CD4-positive, CD25-positive, alpha-beta regulatory T cell (primary cell): ENCODE data around the gene GPR35. TPM values are rescaled to one million over a fixed set of nuclear protein-coding genes. Genes with fewer than 3 reads are reported as not detected.

Experiments
- ATAC-seq, 2 donors: fragments of 150-1000 bp; cut with Tn5 transposase; one replicate each; pipeline ENCODE4 v1.10.0; 2021; ENCODE audit warnings: low read depth in 2 of 2, moderate number of reproducible peaks in 2 of 2, moderate library complexity in 1 of 2
- DNase-seq, 3 donors: peaks; one replicate each; pipeline versions ENCODE4 v3.0.0 to v3.0.0-alpha.2; 2012 to 2022; ENCODE audit warnings: mixed read lengths in 1 of 3
- H3K27ac ChIP-seq: one replicate; pipeline ENCODE4 v1.7.0; 2013; ENCODE audit warnings: mild to moderate bottlenecking, low read length; ENCODE audit not compliant: insufficient read depth, poor library complexity, severe bottlenecking
- H3K27me3 ChIP-seq: one replicate; pipeline ENCODE4 v1.7.0; 2013; ENCODE audit warnings: low read length; ENCODE audit not compliant: control insufficient read depth, insufficient read depth
- H3K36me3 ChIP-seq: one replicate; pipeline ENCODE4 v1.7.0; 2013; ENCODE audit warnings: mild to moderate bottlenecking, low read length, moderate library complexity; ENCODE audit not compliant: control insufficient read depth, insufficient read depth
- H3K4me1 ChIP-seq: 2 replicates; pipeline ENCODE4 v1.7.0; 2013; ENCODE audit warnings: mild to moderate bottlenecking, low read length; ENCODE audit not compliant: insufficient read depth, control insufficient read depth, poor library complexity, severe bottlenecking
- H3K4me3 ChIP-seq: one replicate; pipeline ENCODE4 v1.7.0; 2013; ENCODE audit warnings: low read depth, mild to moderate bottlenecking, low read length, moderate library complexity
- H3K9me3 ChIP-seq, 2 experiments: 1 replicate in 1 of 2; 2 replicates in 1 of 2; pipeline ENCODE4 v1.7.0; 2013; ENCODE audit warnings: low read length in 2 of 2, mild to moderate bottlenecking in 1 of 2, moderate library complexity in 1 of 2; ENCODE audit not compliant: control insufficient read depth in 2 of 2
- H3K27ac Mint-ChIP-seq, 3 donors: one replicate each; pipeline ENCODE4 v1.8.0; 2020 to 2022; ENCODE audit warnings: mild to moderate bottlenecking in 3 of 3, mixed read lengths in 3 of 3, moderate library complexity in 2 of 3
- H3K27me3 Mint-ChIP-seq: one replicate; pipeline ENCODE4 v1.8.0; 2022; ENCODE audit warnings: mild to moderate bottlenecking, mixed read lengths
- H3K36me3 Mint-ChIP-seq: one replicate; pipeline ENCODE4 v1.8.0; 2020; ENCODE audit warnings: mixed read lengths
- H3K4me1 Mint-ChIP-seq, 4 donors: one replicate each; pipeline ENCODE4 v1.8.0; 2020 to 2022; ENCODE audit warnings: mixed read lengths in 4 of 4, mild to moderate bottlenecking in 1 of 4
- H3K4me3 Mint-ChIP-seq, 4 donors: one replicate each; pipeline ENCODE4 v1.8.0; 2020 to 2022; ENCODE audit warnings: mild to moderate bottlenecking in 4 of 4, mixed read lengths in 4 of 4, moderate library complexity in 3 of 4
- H3K9me3 Mint-ChIP-seq, 7 donors: one replicate each; pipeline ENCODE4 v1.8.0; 2020 to 2022; ENCODE audit warnings: mixed read lengths in 7 of 7, mild to moderate bottlenecking in 3 of 7, moderate library complexity in 2 of 7
- polyA plus RNA-seq, 4 donors: library from polyadenylated mRNA; unstranded; fragments of 300-500 nt; fragmentation: Illumina TruSeq; gene quantifications; one replicate each; pipeline ENCODE4 v1.2.3, GENCODE V29; 2021
- total RNA-seq: library from RNA; stranded (reverse); gene quantifications from one replicate; pipeline ENCODE4 v1.2.3, GENCODE V29; 2022

The GPR35 gene
- total and polyA plus RNA-seq, 5 donors from 2014 or later = 0.24 to 11.0 (median 0.56) TPM

DNA sequence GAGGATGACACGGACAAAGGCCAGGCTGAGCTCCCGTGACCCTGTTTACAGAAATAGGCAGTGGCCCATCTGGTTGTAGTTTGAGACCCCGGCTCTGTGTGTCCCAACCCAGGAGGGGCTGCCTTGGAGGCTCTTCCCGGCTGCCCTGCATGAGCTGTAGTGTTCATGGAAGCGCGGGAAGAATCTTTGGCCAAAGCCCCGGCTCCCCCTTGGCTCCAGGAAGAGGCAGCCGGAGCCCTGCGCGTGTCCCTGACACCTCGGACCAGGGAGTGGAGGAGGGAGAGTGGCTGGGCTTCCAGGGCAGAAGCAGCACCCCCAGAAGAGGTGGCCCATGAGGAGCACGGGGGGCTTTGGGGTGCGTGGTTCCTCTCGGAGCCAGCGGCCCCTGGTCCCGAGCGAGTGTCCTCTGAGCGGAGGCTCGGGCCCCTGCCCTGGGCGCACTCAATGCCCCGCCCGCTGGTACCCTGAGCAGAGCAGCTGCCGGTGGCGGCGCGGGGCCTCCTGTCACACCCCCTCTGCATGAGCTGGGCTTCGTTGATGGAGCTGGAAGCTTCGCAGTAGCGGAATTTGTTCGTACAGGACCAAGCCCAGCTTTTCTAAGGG lies 21.7 kb downstream of the GPR35 start:
- no peak for ATAC-seq
- Histone ChIP-seq H3K9me3 (no peaks in the 10 kb centered on the region), H3K4me3 (no peak overlapping the region), H3K27ac (no peak overlapping the region), H3K4me1 (no peaks in the 10 kb centered on the region), H3K36me3 (no peaks in the 10 kb centered on the region), H3K27me3 (peaks cover 3% of the 10 kb centered on the region)
- no peaks in the 10 kb centered on the region for H3K36me3 Mint-ChIP-seq
- peaks cover 24% of the 10 kb centered on the region for H3K27me3 Mint-ChIP-seq
- no peak overlapping the region for H3K4me3 Mint-ChIP-seq
- no peak overlapping the region for H3K27ac Mint-ChIP-seq
- H3K4me1 Mint-ChIP-seq = peaks cover 0 to 2% (median 0%) of the 10 kb centered on the region in 4 donors
- H3K9me3 Mint-ChIP-seq = peaks cover 0 to 1% (median 0%) of the 10 kb centered on the region in 7 donors
- DNase-seq = no peak

DNA sequence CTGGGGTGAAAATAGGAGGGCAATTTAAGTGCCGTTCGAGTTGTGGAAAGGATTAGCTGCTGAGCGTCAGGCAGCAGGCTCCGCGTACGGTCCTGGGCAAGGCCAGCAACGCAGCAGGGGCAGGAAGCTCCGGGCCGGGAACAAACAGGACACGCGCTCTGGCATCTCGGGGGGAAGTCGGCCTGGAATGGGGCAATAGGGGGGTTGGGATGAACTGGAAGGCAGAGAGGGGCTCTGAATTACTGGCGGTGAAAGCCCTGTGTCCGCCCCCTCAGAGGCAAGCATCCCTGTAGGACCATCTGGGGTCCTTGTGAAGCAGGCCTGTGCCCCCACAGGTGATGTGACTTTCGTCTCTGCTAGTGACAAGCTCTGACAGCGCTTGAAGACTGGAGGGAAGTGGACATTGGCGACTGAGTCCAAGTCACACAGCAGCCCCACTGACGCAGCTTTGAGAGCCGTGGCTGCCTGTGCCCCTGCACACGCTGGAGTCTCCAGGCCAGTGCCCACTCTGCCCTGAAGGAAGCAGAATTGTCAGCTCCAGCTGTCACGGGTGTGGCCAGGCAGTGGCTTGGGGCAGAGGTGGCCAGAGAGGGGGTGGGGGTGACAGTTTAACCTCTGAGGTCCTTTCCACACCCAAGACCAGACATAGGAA lies 22.3 kb downstream of the GPR35 start:
- DNase-seq (no peak), ATAC-seq (no peak)

DNA sequence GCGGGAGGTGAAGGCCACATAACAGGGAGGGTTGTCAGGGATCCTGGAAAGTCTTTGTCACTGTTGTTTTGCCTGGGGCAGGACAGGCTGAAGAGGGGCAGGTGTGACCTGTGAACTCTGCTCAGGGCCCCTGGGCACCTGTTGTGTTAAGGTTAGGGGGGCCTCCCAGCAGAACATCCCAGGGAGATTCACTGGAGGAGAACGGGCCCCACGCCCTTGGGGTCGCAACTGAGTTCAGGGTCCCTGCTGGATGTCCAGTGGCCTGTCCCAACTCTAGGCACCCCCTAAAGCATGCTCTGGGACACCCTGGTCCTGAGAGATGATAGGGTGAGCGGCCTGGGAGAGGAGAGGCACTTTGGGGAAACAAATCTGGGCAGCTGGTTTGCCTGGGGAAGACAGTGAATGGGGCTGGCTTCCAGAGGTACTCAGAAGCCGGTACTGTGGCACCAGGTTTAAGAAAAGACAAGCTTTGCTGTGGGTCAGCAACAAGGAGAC lies 22.9 kb downstream of the GPR35 start:
- DNase-seq (no peak), ATAC-seq (no peak)
- Mint-ChIP-seq H3K36me3 (no peaks in the 10 kb centered on the region), H3K27ac (no peak overlapping the region), H3K9me3 (peaks cover 0 to 1% (median 0%) of the 10 kb centered on the region in 7 donors), H3K27me3 (peaks cover 31% of the 10 kb centered on the region), H3K4me1 (peaks cover 0 to 2% (median 0%) of the 10 kb centered on the region in 4 donors), H3K4me3 (no peak overlapping the region)
- Histone ChIP-seq H3K36me3 (no peaks in the 10 kb centered on the region), H3K4me1 (no peaks in the 10 kb centered on the region), H3K27ac (no peak overlapping the region), H3K27me3 (peaks cover 3% of the 10 kb centered on the region), H3K9me3 (no peaks in the 10 kb centered on the region), H3K4me3 (no peak overlapping the region)

More for the DNA sequence above, 22.3 kb downstream of the GPR35 start:
- Mint-ChIP-seq H3K36me3 (no peaks in the 10 kb centered on the region), H3K27ac (no peak overlapping the region), H3K27me3 (peaks cover 26% of the 10 kb centered on the region), H3K9me3 (peaks cover 0 to 1% (median 0%) of the 10 kb centered on the region in 7 donors), H3K4me1 (peaks cover 0 to 2% (median 0%) of the 10 kb centered on the region in 4 donors), H3K4me3 (no peak overlapping the region)
- Histone ChIP-seq H3K27ac (no peak overlapping the region), H3K9me3 (no peaks in the 10 kb centered on the region), H3K4me1 (no peaks in the 10 kb centered on the region), H3K4me3 (no peak overlapping the region), H3K27me3 (peaks cover 3% of the 10 kb centered on the region), H3K36me3 (no peaks in the 10 kb centered on the region)

DNA sequence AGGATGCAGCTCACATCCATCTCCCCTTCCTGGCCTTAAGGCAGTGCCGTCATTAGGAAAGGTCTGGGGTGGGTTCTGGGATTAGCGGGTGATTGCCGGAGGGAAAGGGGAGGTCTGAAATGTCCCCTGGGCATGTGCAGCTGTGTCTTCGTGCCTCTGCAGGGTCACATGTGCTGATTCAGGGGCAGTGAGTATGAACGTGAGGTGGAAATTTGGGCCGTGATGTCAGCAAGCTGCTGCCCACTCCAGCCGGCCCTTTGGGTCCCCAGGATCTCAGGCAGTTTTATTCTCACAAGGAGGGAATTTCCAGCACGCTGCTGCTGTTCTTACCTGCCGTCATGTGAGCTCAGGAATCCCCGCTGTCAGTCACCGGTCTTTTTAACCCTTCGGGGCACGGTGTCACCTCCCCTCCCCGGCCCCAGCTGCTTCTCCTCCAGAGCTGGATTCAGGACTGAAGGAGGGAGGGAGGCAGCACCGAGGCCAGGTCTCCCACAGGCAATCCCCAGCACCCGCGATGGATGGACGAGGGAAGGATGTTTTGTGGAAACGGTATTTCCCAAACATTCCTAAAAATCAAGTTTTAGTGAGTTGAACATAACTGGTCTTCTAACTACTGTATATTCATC lies 23.5 kb downstream of the GPR35 start:
- H3K27ac Mint-ChIP-seq = no peak overlapping the region
- no peaks in the 10 kb centered on the region for H3K36me3 ChIP-seq
- H3K27ac ChIP-seq = no peak overlapping the region
- no peak for ATAC-seq
- H3K27me3 ChIP-seq = peaks cover 6% of the 10 kb centered on the region
- no peak overlapping the region for H3K4me3 Mint-ChIP-seq
- no peaks in the 10 kb centered on the region for H3K9me3 ChIP-seq
- H3K36me3 Mint-ChIP-seq = no peaks in the 10 kb centered on the region
- DNase-seq = no peak
- H3K4me1 Mint-ChIP-seq = peaks cover 0 to 2% (median 0%) of the 10 kb centered on the region in 4 donors
- no peak overlapping the region for H3K4me3 ChIP-seq
- peaks cover 0 to 1% (median 0%) of the 10 kb centered on the region in 7 donors for H3K9me3 Mint-ChIP-seq
- H3K4me1 ChIP-seq = no peaks in the 10 kb centered on the region
- peaks cover 37% of the 10 kb centered on the region for H3K27me3 Mint-ChIP-seq

DNA sequence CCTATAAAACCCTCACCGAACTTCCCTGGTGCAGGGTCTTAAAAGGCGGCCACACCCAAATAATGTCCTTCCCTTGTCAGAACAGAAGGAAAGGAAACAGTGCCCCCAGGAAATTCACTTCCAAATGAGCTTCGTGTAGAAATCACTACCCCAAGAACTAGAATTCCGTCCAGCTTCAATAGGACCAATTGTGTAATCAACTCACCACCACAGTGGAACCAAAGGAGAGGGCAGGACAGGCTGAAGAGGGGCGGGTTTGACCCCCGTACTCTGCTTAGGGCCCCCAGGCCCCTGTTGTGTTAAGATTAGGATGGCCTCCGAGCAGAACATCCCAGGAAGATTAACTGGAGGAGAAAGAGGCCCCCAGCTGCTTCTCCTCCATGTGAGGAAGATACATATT lies 24.1 kb downstream of the GPR35 start:
- Mint-ChIP-seq H3K36me3 (no peaks in the 10 kb centered on the region), H3K4me1 (peaks cover 0 to 2% (median 0%) of the 10 kb centered on the region in 4 donors), H3K27ac (no peak overlapping the region), H3K9me3 (peaks cover 0 to 1% (median 0%) of the 10 kb centered on the region in 7 donors), H3K27me3 (peaks cover 37% of the 10 kb centered on the region), H3K4me3 (no peak overlapping the region)
- H3K36me3 ChIP-seq = no peaks in the 10 kb centered on the region
- no peaks in the 10 kb centered on the region for H3K4me1 ChIP-seq
- DNase-seq (no peak), ATAC-seq (no peak)
- no peaks in the 10 kb centered on the region for H3K9me3 ChIP-seq
- no peak overlapping the region for H3K4me3 ChIP-seq
- peaks cover 6% of the 10 kb centered on the region for H3K27me3 ChIP-seq
- H3K27ac ChIP-seq = no peak overlapping the region

DNA sequence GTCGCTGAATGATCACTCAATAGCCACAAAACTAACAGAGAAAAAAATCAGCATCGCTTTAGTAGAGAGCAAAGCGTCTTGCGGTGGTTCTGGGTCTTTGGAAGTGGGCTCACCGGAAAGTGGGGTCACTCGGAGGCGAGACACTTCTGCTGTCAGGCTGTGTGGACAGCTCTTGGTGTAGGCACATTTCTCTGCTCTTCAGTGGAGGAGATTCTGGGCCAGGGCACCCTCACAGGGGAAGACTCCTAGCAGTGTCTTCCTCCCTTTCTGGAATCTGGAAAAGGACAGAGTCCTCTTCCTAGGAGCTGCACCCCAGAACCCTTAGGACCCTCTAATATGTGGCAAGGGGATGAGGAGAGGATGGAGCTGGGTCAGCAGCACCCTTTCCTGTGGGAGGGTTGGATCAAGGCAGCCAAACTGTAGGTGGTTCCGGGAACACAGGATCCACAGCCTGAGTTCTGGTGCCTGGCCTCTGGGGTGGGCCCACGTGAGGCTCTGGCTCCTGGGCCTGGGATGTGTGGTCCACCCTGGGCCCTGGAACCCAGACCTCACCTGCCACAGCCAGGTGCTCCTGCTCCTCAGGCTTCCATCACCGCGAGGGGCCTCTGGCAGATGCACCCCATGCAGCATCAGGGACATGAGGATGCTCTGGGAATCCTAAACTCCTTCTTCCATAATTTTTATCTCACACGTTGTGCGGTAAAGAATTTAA lies 25.1 kb downstream of the GPR35 start:
- ATAC-seq (no peak), DNase-seq (no peak)
- Histone ChIP-seq H3K4me3 (no peak overlapping the region), H3K9me3 (no peaks in the 10 kb centered on the region), H3K27me3 (peaks cover 6% of the 10 kb centered on the region), H3K4me1 (no peaks in the 10 kb centered on the region), H3K27ac (no peak overlapping the region), H3K36me3 (no peaks in the 10 kb centered on the region)
- Mint-ChIP-seq H3K27ac (no peak overlapping the region), H3K36me3 (no peaks in the 10 kb centered on the region), H3K4me3 (no peak overlapping the region), H3K4me1 (peaks cover 0 to 9% (median 3%) of the 10 kb centered on the region in 4 donors), H3K27me3 (peaks cover 47% of the 10 kb centered on the region), H3K9me3 (peaks cover 0 to 1% (median 0%) of the 10 kb centered on the region in 7 donors)

DNA sequence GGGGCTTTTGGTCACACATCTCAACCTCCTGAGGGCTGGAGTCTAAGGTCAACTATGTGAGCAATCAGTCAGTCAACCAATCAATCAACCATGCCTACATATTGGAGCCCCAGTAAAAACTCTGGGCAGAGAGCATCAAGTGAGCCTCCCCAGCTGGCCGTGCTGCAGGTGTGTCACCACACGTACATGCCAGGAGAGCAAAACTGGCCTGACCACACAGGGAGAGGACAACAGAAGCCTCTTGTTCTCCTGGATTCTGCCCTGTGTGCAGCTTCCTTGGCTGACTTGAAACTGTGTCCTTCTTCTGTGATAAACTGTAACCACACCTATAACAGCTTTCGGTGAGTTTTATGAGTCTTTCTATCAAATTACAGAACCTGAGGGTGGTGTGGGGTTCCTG lies 25.9 kb downstream of the GPR35 start:
- H3K4me1 ChIP-seq = peaks cover 4% of the 10 kb centered on the region
- H3K27me3 Mint-ChIP-seq = peaks cover 55% of the 10 kb centered on the region
- no peak overlapping the region for H3K4me3 Mint-ChIP-seq
- DNase-seq (no peak), ATAC-seq (no peak)
- H3K9me3 Mint-ChIP-seq = peaks cover 0 to 1% (median 0%) of the 10 kb centered on the region in 7 donors
- H3K36me3 ChIP-seq = no peaks in the 10 kb centered on the region
- no peak overlapping the region for H3K27ac ChIP-seq
- H3K4me3 ChIP-seq = no peak overlapping the region
- no peaks in the 10 kb centered on the region for H3K9me3 ChIP-seq
- H3K36me3 Mint-ChIP-seq = no peaks in the 10 kb centered on the region
- H3K27me3 ChIP-seq = peaks cover 6% of the 10 kb centered on the region
- H3K27ac Mint-ChIP-seq = no peak overlapping the region
- peaks cover 0 to 9% (median 4%) of the 10 kb centered on the region in 4 donors for H3K4me1 Mint-ChIP-seq
